Measurements from ENCODE around the gene FRYL.

The FRYL gene

GRCh38 chr4:48565362-48566033 lies 214.6 kb downstream of the FRYL start:
- DNase-seq (ENCODE audit: low spot score): no peak
- FAIRE-seq: no peak

- DNase-seq (ENCODE audit: low spot score) (no peak), FAIRE-seq (no peak)
Measured at GRCh38 chr4:48564151-48564550, 215.9 kb downstream of the FRYL start.

- FAIRE-seq (no peak), DNase-seq (ENCODE audit: low spot score) (no peak)
Measured at GRCh38 chr4:48558819-48559218, 221.3 kb downstream of the FRYL start.

GRCh38 chr4:48558026-48558425 lies 222.1 kb downstream of the FRYL start:
- DNase-seq (ENCODE audit: low spot score) (no peak), FAIRE-seq (no peak)

GRCh38 chr4:48557478-48557877 lies 222.6 kb downstream of the FRYL start:
- DNase-seq (ENCODE audit: low spot score) (peak; percentile 23), FAIRE-seq (peak; percentile 63)

- DNase-seq (ENCODE audit: low spot score) (no peak), FAIRE-seq (no peak)
Measured at GRCh38 chr4:48556268-48556667, 223.8 kb downstream of the FRYL start.

- no peak for FAIRE-seq
Measured at GRCh38 chr4:48554606-48555005, 225.5 kb downstream of the FRYL start.

GRCh38 chr4:48553720-48554119 lies 226.4 kb downstream of the FRYL start:
- no peak for FAIRE-seq
- DNase-seq (ENCODE audit: low spot score): no peak

More at GRCh38 chr4:48554606-48555005, 225.5 kb downstream of the FRYL start:
- no peak for DNase-seq (ENCODE audit: low spot score)

- DNase-seq (ENCODE audit: low spot score) (peak; percentile 31), FAIRE-seq (no peak)
Measured at GRCh38 chr4:48546336-48546735, 233.7 kb downstream of the FRYL start.

- no peak for DNase-seq (ENCODE audit: low spot score)
- FAIRE-seq: no peak
Measured at GRCh38 chr4:48543796-48544195, 236.3 kb downstream of the FRYL start.

- FAIRE-seq (no peak), DNase-seq (ENCODE audit: low spot score) (no peak)
Measured at GRCh38 chr4:48542888-48543287, 237.2 kb downstream of the FRYL start.

- DNase-seq (ENCODE audit: low spot score) (no peak), FAIRE-seq (no peak)
Measured at GRCh38 chr4:48539597-48539996, 240.5 kb downstream of the FRYL start.

GRCh38 chr4:48538358-48538757 lies 241.7 kb downstream of the FRYL start:
- no peak for FAIRE-seq
- no peak for DNase-seq (ENCODE audit: low spot score)

GRCh38 chr4:48526406-48526805 lies 253.7 kb downstream of the FRYL start:
- FAIRE-seq: no peak

GRCh38 chr4:48518143-48518542 lies 261.9 kb downstream of the FRYL start:
- no peak for DNase-seq (ENCODE audit: low spot score)
- FAIRE-seq: no peak

More at GRCh38 chr4:48526406-48526805, 253.7 kb downstream of the FRYL start:
- no peak for DNase-seq (ENCODE audit: low spot score)

GRCh38 chr4:48509543-48509942 lies 270.5 kb downstream of the FRYL start:
- DNase-seq (ENCODE audit: low spot score) (no peak), FAIRE-seq (no peak)

- DNase-seq (ENCODE audit: low spot score) (no peak), FAIRE-seq (no peak)
Measured at GRCh38 chr4:48506716-48507115, 273.4 kb downstream of the FRYL start.

GRCh38 chr4:48504352-48504751 lies 275.7 kb downstream of the FRYL start:
- FAIRE-seq (no peak), DNase-seq (ENCODE audit: low spot score) (no peak)

- FAIRE-seq (no peak), DNase-seq (ENCODE audit: low spot score) (no peak)
Measured at GRCh38 chr4:48504026-48504330, 276.1 kb downstream of the FRYL start.

GRCh38 chr4:48503233-48504025 lies 276.6 kb downstream of the FRYL start:
- FAIRE-seq (no peak), DNase-seq (ENCODE audit: low spot score) (no peak)

GRCh38 chr4:48499551-48500066 lies 280.5 kb downstream of the FRYL start:
- FAIRE-seq: no peak
- no peak for DNase-seq (ENCODE audit: low spot score)

- DNase-seq (ENCODE audit: low spot score): no peak
- FAIRE-seq: no peak
Measured at GRCh38 chr4:48498895-48499294, 281.2 kb downstream of the FRYL start.

- FAIRE-seq (no peak), DNase-seq (ENCODE audit: low spot score) (no peak)
Measured at GRCh38 chr4:48495941-48496340, 284.1 kb downstream of the FRYL start.

All from urothelium cell line (cell line).